SK-N-SH treated with all-trans-retinoic acid at 6 μM for 48 hours (cell line): ENCODE results near the gene SPINK9.

ENCODE experiments used
- ATAC-seq: fragments of 200-7000 bp; cut with Tn5 transposase; 3 replicates; pipeline ENCODE4 v1.9.1; 2020; ENCODE audit warnings: mild to moderate bottlenecking, moderate library complexity
- ARNTL ChIP-seq: fragments of 450-650 bp; formaldehyde crosslinking; IDR thresholded peaks from 2 replicates; pipeline ENCODE4 v1.5.0; 2020; ENCODE audit warnings: low read depth, mild to moderate bottlenecking, moderate library complexity, borderline replicate concordance
- CREB5 ChIP-seq: fragments of 250-450 bp; sonication (Bioruptor Pico); IDR thresholded peaks from 2 replicates; pipeline ENCODE4 v1.5.1; 2020; ENCODE audit warnings: low read depth, mild to moderate bottlenecking, moderate library complexity
- CSDC2 ChIP-seq: fragments of 250-450 bp; sonication (Bioruptor Pico); IDR thresholded peaks from 2 replicates; pipeline ENCODE4 v1.5.0; 2020; ENCODE audit warnings: mild to moderate bottlenecking, moderate library complexity
- ESRRG ChIP-seq: fragments of 250-450 bp; sonication (Bioruptor Pico); IDR thresholded peaks from 2 replicates; pipeline ENCODE4 v1.6.1; 2021; ENCODE audit warnings: mild to moderate bottlenecking
- GLIS3 ChIP-seq: fragments of 250-450 bp; sonication (Bioruptor Pico); IDR thresholded peaks from 2 replicates; pipeline ENCODE4 v1.5.0; 2020; ENCODE audit warnings: mild to moderate bottlenecking, moderate library complexity
- ISL1 ChIP-seq: fragments of 250-450 bp; sonication (Bioruptor Pico); IDR thresholded peaks from 2 replicates; pipeline ENCODE4 v2.1.2; 2022; ENCODE audit warnings: mild to moderate bottlenecking, moderate library complexity
- OSR1 ChIP-seq: fragments of 250-450 bp; sonication (Bioruptor Pico); IDR thresholded peaks from 2 replicates; pipeline ENCODE4 v1.8.0; 2022; ENCODE audit warnings: moderate library complexity, mild to moderate bottlenecking, inconsistent platforms
- PATZ1 ChIP-seq: fragments of 250-450 bp; sonication (Bioruptor Pico); IDR thresholded peaks from 2 replicates; pipeline ENCODE4 v1.8.0; 2020; ENCODE audit warnings: mild to moderate bottlenecking, moderate library complexity, borderline replicate concordance
- POU6F1 ChIP-seq: fragments of 250-450 bp; sonication (Bioruptor Pico); IDR thresholded peaks from 2 replicates; pipeline ENCODE4 v1.8.0; 2021; ENCODE audit warnings: low read depth, mild to moderate bottlenecking, moderate library complexity, borderline replicate concordance
- PPARA ChIP-seq: fragments of 250-450 bp; sonication (Bioruptor Pico); IDR thresholded peaks from 2 replicates; pipeline ENCODE4 v1.5.0; 2020; ENCODE audit warnings: mild to moderate bottlenecking, borderline replicate concordance
- RARB ChIP-seq: fragments of 250-450 bp; sonication (Bioruptor Pico); IDR thresholded peaks from 2 replicates; pipeline ENCODE4 v1.8.0; 2021; ENCODE audit warnings: mild to moderate bottlenecking, moderate library complexity
- SNAI2 ChIP-seq: fragments of 250-450 bp; sonication (Bioruptor Pico); IDR thresholded peaks from 2 replicates; pipeline ENCODE4 v1.5.0; 2020; ENCODE audit warnings: mild to moderate bottlenecking, moderate library complexity
- TOX ChIP-seq: fragments of 250-450 bp; sonication (Bioruptor Pico); IDR thresholded peaks from 2 replicates; pipeline ENCODE4 v1.8.0; 2021; ENCODE audit warnings: mild to moderate bottlenecking, moderate library complexity, borderline replicate concordance
- TSHZ2 ChIP-seq: fragments of 250-450 bp; sonication (Bioruptor Pico); IDR thresholded peaks from 2 replicates; pipeline ENCODE4 v1.5.0; 2020; ENCODE audit warnings: mild to moderate bottlenecking, moderate library complexity
- ZC3H10 ChIP-seq: fragments of 250-450 bp; sonication (Bioruptor Pico); IDR thresholded peaks from 2 replicates; pipeline ENCODE4 v1.5.1; 2021; ENCODE audit warnings: mild to moderate bottlenecking, moderate library complexity
- ZFP3 ChIP-seq: fragments of 250-450 bp; sonication (Bioruptor Pico); IDR thresholded peaks from 2 replicates; pipeline ENCODE4 v1.5.0; 2020; ENCODE audit warnings: mild to moderate bottlenecking, moderate library complexity
- ZFP30 ChIP-seq: fragments of 450-650 bp; formaldehyde crosslinking; IDR thresholded peaks from 2 replicates; pipeline ENCODE4 v1.5.0; 2022; ENCODE audit warnings: mild to moderate bottlenecking, moderate library complexity
- ZNF565 ChIP-seq: fragments of 450-650 bp; formaldehyde crosslinking; conservative IDR thresholded peaks from 2 replicates; pipeline ENCODE4 v1.5.0; 2020; ENCODE audit warnings: low read depth, mild to moderate bottlenecking, moderate library complexity
- ZNF70 ChIP-seq: fragments of 450-650 bp; formaldehyde crosslinking; IDR thresholded peaks from 2 replicates; pipeline ENCODE4 v1.5.0; 2020; ENCODE audit warnings: mild to moderate bottlenecking, moderate library complexity
- ZNF8 ChIP-seq: fragments of 450-650 bp; formaldehyde crosslinking; IDR thresholded peaks from 2 replicates; pipeline ENCODE4 v1.5.0; 2020; ENCODE audit warnings: mild to moderate bottlenecking, moderate library complexity

SPINK9 gene

GRCh38 chr5:148333262-148333849 lies 2.0 kb upstream of the SPINK9 start:
- TF ChIP-seq TOX (CRISPR knock-in tag) (no peak), ZC3H10 (CRISPR knock-in tag) (no peak), OSR1 (CRISPR knock-in tag) (no peak), CREB5 (no peak), ZFP30 (CRISPR knock-in tag) (no peak), ZNF70 (CRISPR knock-in tag) (no peak), ISL1 (CRISPR knock-in tag) (no peak), RARB (no peak), PATZ1 (CRISPR knock-in tag) (no peak), PPARA (CRISPR knock-in tag) (no peak), ZFP3 (CRISPR knock-in tag) (no peak), ARNTL (CRISPR knock-in tag) (no peak)
- ATAC-seq = no peak

- TF ChIP-seq ZNF8 (CRISPR knock-in tag) (no peak), ZFP3 (CRISPR knock-in tag) (no peak), GLIS3 (CRISPR knock-in tag) (no peak), SNAI2 (CRISPR knock-in tag) (no peak), ESRRG (CRISPR knock-in tag) (no peak), CREB5 (no peak), CSDC2 (no peak), ZNF565 (CRISPR knock-in tag) (no peak), TSHZ2 (no peak), POU6F1 (CRISPR knock-in tag) (no peak), ZC3H10 (CRISPR knock-in tag) (no peak)
- ATAC-seq = no peak
These were observed 1.5 kb downstream of the SPINK9 start for GRCh38 chr5:148336704-148337435.

GRCh38 chr5:148342371-148343045 lies 7.1 kb downstream of the SPINK9 start:
- TF ChIP-seq ZNF8 (CRISPR knock-in tag) (no peak), GLIS3 (CRISPR knock-in tag) (no peak), TSHZ2 (no peak), ISL1 (CRISPR knock-in tag) (no peak)

More at GRCh38 chr5:148342371-148343045, 7.1 kb downstream of the SPINK9 start:
- no peak for ATAC-seq
